Measurements from ENCODE around the gene ATAD3C. TPM values are rescaled to one million over a fixed set of nuclear protein-coding genes. Genes with fewer than 3 reads are reported as not detected.

ATAD3C gene
- total and polyA plus RNA-seq, 2 donors (not counting 3 experiments of a cell fraction or from before 2014, with no cell fraction given) = 0.01 TPM; not detected in 1

DNA sequence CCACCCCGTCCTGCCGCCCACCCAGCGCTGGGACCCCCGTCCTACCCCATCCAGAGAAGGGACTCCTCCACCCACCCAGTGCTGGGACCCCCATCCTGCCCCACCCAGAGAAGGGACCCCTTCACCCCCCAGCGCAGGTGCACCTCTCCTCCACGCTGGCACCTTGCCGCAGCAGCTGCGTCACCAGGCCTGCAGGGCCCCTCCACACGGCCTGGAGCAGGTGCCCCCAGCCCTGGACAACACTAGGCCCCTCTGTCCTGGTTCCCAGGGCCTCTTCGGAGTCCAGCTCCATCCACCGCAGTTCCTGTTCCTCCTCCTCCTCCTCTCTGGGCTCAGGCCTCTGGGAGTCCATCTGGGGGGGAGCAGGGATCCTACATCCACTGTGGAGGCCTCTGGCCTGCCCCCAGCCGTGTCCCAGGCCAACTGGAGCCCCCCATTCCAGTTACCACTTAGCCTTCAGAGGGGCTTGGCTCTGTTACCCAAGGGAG lies 28.8 kb upstream of the ATAD3C start:
- H3K4me2 ChIP-seq (ENCODE audit: insufficient read depth, low read length) = no peak overlapping the region
- H3K4me3 ChIP-seq (replicated peaks in 1 of 3; ENCODE audit: insufficient read depth in 1 of 3, low read depth in 1 of 3, low read length in 3 of 3) = no peak overlapping the region
- no peaks in the 10 kb centered on the region for H3K79me2 ChIP-seq (ENCODE audit: control insufficient read depth, insufficient read depth, low read length)
- no peaks in the 10 kb centered on the region for H3K9me3 ChIP-seq (replicated peaks; ENCODE audit: control insufficient read depth, insufficient read depth, low read length)
- ChIA-PET POLR2A (no interaction called here), CTCF (interaction anchor here (0.6 to 2.2 kb wide), 8 partner anchors 9 to 45 kb away, joined by 3 to 11 read pairs (median 4); partner anchors contain the start of genes AURKAIP1 and CCNL2)
- no peak for FAIRE-seq
- no peak overlapping the region for H2AFZ ChIP-seq (ENCODE audit: low read depth, low read length)
- dilution Hi-C loops (cut with MboI; ENCODE audit: extremely low pct_ligation_motif_present, low sequenced_read_pairs) = no loop called here
- no TSS peak for BruUV-seq (replicated peaks)
- no peak for TF ChIP-seq JUN (IDR thresholded peaks at IDR 0.05; ENCODE audit: borderline replicate concordance, insufficient read depth, insufficient read length, low read depth)
- TF ChIP-seq CTCF (IDR thresholded peaks at IDR 0.05; ENCODE audit: extremely low read depth in 1 of 2, insufficient read depth in 1 of 2, low read depth in 1 of 2, low read length in 2 of 2) = no peak
- no peak for TF ChIP-seq MYC (IDR thresholded peaks at IDR 0.05; ENCODE audit: low read depth, low read length)
- TF ChIP-seq POLR2AphosphoS5 (IDR thresholded peaks at IDR 0.05; ENCODE audit: insufficient read depth, low read depth, low read length) = no peak
- no peak for TF ChIP-seq EZH2 (IDR thresholded peaks at IDR 0.05; ENCODE audit: borderline replicate concordance, low read depth, low read length, severe bottlenecking)
- no peak for TF ChIP-seq GATA2 (IDR thresholded peaks at IDR 0.05; ENCODE audit: insufficient read depth, insufficient read length, low read depth, low read length)
- TF ChIP-seq FOS (IDR thresholded peaks at IDR 0.05; ENCODE audit: borderline replicate concordance, insufficient read depth, low read length) = no peak
- no peak for TF ChIP-seq POLR2A (IDR thresholded peaks at IDR 0.05; ENCODE audit: low read depth, low read length)
- no peak for TF ChIP-seq MAX (IDR thresholded peaks at IDR 0.05; ENCODE audit: insufficient read depth, insufficient read length)
- no peaks in the 10 kb centered on the region for H4K20me1 ChIP-seq (replicated peaks; ENCODE audit: control insufficient read depth, extremely low read depth, insufficient read depth, low read length)
- no peaks in the 10 kb centered on the region for H3K27me3 ChIP-seq (ENCODE audit: control insufficient read depth in 2 of 2, insufficient read depth in 2 of 2, low read length in 2 of 2)
- H3K9ac ChIP-seq (replicated peaks; ENCODE audit: extremely low read depth, insufficient read depth, low read length) = no peak overlapping the region
- H3K4me1 ChIP-seq (ENCODE audit: control insufficient read depth, extremely low read depth, insufficient read depth, low read length) = peaks cover 3% of the 10 kb centered on the region
- H3K9me1 ChIP-seq (replicated peaks; ENCODE audit: control insufficient read depth, extremely low read depth, insufficient read depth, low read length) = no peaks in the 10 kb centered on the region
- no peak for DNase-seq (ENCODE audit: low read depth, low spot score)
- no peaks in the 10 kb centered on the region for H3K36me3 ChIP-seq (ENCODE audit: control insufficient read depth in 2 of 2, extremely low read depth in 1 of 2, insufficient read depth in 2 of 2, low read length in 2 of 2)
- intact Hi-C loops (cut with micrococcal nuclease) = no loop called here
- H3K27ac ChIP-seq (ENCODE audit: insufficient read depth, low read depth, low read length) = no peak overlapping the region

All from endothelial cell of umbilical vein (primary cell).